ENCODE measurements around the gene TUBA4B.

DNA sequence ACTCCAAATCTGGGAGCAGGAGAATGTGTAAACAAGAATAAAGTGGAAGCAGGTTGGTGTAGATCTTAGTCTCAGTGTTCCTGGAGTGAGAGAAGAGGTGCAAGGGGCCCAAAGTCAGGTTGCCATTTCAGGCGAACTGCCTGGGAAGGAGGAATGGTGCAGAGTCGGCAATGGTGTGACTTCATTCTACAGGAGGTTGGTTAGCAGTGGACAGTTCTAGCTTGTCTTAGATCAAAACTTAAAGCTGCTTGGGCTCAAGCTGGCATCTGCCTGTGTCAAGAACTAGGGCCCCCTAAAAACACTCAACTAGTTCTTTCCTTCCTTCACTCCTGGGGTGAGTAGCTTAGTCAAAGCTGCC, 4.2 kb upstream of the TUBA4B start:
- TF ChIP-seq CTCF (IDR thresholded peaks at IDR 0.05): no peak
- no peak for TF ChIP-seq POLR2A (IDR thresholded peaks at IDR 0.05)
- no peak for TF ChIP-seq POLR2AphosphoS5 (IDR thresholded peaks at IDR 0.05)

All from prostate gland (tissue), 2 donors.